ENCODE results near the gene GRIN2C. TPM values are rescaled to one million over a fixed set of nuclear protein-coding genes. Genes with fewer than 3 reads are reported as not detected.

GRIN2C gene
- total RNA-seq, 1 donor from 2014 or later, result not detected

DNA sequence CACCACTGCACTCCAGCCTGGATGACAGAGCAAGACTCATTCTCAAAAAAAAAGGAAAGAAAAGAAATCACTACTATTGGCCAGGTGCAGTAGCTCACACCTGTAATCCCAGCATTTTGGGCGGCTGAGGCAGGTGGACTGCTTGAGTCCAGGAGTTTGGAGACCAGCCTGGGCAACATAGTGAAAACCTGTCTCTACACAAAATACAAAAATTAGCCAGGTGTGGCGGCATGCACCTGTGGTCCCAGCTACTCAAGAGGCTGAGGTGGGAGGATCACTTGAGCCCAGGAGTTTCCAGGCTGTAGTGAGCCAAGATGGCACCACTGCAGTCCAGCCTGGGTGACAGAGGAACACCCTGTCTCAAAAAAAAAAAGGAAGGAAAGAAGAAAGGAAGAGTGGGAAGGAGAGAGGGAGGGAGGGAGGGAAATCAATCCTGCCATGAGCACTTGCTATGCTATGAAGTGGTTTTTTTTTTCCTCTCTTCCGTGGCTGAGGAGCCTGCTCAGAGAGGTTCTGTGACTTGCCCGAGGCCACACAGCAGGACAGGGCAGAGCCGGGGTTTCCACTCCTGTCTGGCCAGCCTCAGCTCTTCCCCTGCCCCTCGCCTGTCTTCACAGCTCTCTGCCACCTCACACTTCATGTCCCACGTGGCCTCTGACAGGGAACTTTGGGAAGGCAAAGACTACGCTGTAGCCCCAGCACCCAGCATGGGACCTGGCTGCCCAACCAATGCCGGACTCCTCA, 10.9 kb downstream of the GRIN2C start:
- DNase-seq (ENCODE audit: low read depth in 2 of 2), result no peak

DNA sequence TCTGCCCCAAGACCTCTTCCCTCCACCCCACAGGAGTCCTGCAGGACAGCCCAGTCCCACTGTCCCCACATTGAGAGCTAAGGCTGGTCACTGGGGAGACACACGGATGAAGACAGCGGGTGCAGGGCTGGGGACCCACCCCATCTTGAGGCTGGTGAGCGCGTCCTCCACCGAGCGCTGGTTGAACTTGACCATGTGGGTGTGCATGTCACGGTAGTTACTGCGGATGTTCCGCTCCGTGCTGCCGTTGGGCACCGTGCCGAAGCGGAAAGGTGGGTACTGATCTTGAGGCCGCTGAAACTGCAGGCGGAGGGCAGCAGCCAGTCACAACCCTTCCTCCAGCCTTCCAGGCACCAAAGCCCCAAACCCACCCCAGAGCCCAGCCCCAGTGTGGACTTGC, 13.1 kb downstream of the GRIN2C start:
- no peak for DNase-seq (ENCODE audit: low read depth in 2 of 2)

DNA sequence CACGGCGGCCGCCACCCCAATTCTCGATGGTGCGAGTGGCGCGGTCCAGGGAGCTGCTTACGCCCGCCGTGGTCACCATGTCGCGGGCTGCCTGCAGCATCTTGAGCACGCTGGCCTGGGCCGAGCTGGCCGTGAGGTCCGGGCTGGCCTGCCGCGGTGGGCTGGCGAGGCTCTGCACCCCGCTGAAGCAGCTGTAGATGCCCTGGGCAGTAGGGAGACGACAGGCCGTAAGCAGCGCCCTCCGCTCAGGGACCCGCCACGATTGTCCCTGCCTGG, 16.4 kb downstream of the GRIN2C start:
- no peak for DNase-seq (ENCODE audit: low read depth in 2 of 2)

DNA sequence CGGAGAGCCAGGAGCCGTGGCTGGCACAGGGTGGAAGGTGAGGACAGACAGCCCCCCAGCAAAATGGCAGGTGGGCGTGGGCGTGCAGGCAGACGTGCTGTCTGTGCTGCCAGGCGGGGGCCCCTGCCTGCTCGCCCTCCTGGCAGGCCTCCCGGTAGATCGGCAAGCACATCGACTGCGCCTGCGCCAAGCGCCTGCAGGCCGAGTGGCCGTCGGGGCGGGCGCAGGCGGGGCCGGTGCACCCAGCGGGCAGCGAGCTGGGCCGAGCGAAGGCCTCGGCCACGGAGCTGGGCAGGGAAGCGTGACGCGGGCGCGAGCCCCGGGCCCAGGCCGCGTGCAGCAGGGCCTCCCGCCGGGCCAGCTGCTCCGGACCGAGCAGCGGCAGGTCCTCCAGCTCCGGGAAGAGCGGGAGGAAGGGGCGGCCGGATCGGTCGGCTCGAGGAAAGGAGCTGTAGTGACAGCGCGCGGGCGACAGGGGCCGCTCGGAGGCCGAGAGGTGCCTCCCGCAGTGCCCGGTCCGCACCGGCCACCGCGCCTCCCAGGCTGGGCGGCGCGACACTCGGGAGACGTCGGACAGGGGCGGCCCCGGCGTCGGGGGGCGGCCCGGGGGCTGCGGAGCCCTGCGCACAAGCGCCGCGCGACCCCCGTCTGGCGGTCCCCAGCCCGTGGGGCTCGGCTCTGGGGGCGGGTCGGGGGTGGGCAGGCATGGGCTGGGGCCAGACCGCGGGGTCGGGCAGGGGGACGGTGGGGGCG, 16.9 kb downstream of the GRIN2C start:
- peak; percentile 44 to 75 for DNase-seq (ENCODE audit: low read depth in 2 of 2)

DNA sequence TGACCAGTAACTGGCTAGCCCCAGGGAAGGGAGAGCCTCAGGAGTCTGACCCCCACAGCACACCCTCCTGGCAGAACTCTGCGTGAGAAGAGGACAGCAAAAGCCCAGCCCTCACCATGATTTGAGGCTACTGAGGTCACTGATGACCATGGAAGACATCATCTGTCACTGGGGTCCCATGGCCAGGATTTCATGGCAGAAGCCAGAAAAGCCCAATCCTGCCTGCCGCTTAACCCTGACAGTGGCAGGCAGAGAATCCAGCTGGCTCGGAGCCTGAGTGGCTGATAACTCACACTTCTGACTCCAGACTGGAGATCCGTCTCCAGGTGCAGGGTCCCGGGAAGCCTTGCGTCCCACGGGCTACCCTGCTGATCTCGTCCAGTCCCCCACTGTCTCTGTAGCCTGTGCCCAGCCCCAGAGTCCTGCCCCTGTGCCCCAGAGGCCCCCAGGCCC, 17.5 kb downstream of the GRIN2C start:
- DNase-seq (ENCODE audit: low read depth in 2 of 2), result no peak

DNA sequence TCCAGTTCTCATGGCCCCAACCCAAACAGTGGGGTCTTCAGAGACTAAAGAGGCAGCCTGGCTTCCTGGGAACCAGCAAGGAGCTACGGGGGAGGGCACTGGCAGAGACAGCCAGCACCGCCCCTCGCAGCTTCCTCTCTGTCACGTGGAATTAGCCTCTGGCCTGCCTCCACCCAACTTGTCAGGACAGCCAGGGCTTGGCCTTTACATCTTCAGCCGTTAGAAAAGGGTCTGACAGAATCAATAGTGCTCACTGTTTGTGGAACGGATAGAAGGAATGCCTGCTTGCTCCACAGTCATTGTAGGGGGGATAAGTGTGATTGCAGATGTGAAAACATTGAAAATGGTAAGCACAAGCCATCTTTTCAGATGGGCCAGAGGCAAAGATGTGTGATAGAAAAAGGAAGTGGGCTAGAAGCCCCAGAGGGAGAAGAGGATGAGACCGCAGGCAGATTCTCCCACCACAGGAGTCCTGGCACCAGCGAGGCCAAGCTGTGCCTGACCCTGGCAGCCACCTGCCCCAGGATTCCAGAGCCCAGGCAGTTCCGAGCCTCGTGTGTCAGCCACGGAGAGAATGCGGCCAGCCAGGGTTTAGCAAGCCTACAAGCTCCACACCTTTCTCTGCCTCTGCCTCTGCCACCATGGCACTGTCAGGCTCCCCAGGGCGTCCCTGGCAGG, 18.6 kb downstream of the GRIN2C start:
- DNase-seq (ENCODE audit: low read depth in 2 of 2), result peak in 1 of 2 donors; percentile 21

DNA sequence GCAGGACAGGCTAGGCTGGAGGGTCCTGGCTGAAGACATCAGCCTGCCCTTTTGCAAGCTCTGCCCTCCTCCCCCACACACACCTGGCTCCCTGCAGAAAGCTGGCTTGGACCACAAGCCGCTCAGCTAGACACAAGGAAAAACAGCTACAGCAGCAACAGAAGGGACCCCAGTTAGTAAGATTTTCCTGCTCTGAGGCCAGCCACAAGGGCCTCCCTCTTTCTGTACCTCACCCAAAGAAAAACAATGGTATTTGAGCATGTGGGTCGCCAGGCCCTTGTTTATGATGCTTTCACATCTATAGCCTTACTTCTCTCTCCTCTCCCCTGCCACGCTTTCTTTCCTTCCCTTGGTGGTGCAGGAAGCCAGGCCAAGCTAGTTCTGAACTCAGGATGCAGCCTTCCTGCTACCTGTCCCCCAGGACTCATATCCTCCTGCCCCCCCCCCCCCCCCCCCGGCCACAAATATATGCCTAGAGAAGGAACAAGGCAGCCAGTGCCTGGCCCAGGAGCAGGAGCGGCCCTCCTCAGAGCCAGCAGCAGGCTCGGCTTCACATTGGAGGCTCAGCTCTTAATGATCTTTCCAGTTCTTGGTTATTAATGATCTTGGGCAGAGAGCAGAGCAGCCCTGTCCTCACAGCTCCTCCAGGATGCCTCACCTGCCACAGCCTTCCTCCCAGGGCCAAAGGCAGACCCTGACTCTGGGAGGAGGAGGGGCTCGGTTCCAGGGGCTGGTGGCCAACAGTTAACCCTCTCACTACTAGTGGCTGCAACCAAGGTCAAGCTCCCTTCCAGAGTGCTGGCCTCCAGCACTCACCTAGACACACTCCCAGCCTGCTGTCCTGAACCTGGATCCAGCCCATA, 19.5 kb downstream of the GRIN2C start:
- DNase-seq (ENCODE audit: low read depth in 2 of 2), result no peak

DNA sequence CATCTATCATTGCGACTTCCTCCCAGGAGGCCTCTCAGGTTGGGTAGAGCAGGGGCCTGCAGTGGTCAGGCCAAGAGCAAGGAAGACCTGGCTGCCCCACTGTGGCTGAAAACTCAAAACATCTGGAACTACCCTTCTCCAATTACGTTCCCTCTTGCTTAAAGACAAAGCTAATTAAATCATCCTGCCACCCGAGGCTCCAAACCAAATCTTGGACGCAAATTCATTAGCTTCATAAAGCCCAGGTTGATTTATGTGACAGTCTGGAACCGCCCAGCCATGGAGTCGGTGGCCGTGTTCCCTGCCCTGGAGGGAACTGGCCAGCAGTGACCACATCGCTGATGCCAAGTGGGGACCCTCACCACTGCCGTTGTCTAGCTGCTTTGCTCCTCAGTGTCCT, 21.4 kb downstream of the GRIN2C start:
- no peak for DNase-seq (ENCODE audit: low read depth in 2 of 2)

DNA sequence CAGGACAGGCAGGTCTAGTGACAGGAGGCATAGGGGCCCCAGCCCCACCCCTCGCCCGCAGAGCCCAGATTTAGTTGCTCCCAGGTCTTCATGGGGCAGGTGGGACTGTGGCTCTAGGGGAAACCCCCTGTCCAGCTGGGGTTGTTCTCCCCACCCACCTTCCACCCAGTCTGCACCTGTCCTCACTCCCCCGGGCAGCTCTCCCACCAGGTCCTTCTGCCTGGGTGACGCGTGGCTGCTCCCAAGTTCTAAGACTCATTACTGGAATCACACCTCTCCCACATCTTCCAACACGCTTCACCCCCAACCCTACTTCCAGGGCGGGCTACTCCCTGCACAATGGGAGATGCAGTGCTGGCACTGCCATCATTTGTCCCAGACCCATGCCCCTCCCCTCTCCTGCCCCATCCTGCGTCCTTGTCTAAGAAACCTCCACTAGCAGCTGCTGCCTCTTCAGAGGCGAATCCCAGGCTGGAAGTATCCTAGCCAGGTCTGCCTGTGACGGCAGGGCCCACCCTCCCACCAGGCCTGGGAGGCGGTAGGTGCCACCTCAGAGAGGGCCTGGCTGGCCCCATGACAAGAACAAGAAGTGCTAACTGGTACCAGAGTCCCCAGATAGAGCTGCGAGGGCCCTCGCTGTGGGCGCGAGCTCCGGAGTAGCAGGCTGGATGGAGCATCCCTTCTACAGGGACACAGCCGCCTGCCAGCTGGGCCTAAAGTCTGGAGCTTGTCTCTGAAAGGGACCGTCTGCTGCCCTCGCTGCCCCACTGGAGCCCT, 22.8 kb downstream of the GRIN2C start:
- DNase-seq (ENCODE audit: low read depth in 2 of 2), result no peak

DNA sequence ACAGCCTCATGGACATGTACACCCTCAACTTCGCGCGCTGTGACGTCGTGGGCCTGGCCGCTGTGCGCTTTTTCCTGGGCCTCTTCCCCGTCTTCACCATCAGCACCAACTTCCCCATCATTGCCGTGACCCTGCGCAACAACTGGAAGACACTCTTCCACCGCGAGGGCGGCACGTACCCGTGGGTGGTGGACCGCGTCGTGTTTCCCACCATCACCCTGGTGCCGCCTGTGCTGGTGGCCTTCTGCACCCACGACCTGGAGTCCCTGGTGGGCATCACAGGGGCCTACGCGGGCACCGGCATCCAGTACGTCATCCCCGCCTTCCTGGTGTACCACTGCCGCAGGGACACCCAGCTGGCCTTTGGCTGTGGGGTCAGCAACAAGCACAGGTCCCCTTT, 23.5 kb downstream of the GRIN2C start:
- no peak for DNase-seq (ENCODE audit: low read depth in 2 of 2)

DNA sequence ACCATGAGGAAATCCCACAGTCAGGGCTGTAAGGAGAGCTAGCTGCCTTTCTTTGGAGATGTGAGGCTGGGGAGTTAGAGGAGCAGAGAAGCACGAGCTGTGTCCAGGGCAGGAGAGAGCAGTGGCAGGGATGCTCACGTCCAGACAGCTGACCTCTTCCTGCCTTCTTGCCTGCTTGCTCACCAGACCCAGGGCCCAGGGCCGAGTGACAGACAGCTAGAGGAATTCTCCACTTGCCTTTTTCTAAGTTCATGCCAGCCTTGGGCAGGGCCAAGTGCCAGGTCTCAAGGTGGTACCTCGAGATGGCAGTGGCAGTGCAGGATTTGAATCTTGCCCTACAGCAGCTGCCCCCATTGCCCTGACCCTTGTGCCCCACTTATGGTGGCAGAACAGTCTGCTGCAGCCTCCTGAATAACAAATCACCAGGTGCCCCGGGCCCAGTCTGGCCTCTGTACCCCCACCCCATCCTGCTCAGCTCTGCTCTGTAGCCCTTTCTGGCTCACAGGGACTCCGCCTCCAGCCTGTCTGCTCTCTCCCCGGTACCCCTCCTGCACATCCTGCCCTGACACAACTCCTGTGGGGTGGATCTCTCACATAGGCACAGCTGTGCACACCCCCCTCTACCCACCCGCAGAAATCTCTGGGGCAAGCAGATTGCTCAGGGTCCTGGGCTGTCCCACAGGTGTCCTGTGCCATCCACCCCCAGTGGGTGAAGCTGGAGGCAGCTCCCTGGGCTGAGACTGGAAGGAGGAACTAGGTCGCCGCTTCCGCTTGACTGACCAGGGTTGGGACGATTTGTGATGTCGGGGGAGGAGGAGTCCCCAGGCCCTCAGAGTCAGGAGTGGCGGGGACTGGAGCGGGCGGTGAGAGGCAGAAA, 25.9 kb downstream of the GRIN2C start:
- no peak for DNase-seq (ENCODE audit: low read depth in 2 of 2)

DNA sequence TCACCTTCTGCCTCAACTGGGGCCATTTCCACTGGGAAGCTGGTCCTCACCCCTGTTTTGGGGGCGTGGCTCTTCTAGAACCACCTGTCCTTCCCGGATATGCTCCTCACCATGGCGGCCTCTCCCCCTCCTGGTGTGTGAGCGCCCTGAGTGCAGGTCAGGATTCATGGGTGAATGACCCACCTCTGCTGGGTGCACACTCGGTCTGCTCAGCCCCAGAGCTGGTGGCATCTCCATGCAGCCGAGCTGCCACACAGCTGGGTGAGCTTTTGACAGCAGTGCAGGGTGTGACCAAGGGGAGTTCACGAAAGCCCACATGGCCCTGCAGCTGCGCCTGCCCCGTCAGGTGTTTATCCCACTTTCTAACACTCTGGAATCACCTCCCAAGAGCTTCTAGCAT, 27.3 kb downstream of the GRIN2C start:
- DNase-seq (ENCODE audit: low read depth in 2 of 2), result no peak

DNA sequence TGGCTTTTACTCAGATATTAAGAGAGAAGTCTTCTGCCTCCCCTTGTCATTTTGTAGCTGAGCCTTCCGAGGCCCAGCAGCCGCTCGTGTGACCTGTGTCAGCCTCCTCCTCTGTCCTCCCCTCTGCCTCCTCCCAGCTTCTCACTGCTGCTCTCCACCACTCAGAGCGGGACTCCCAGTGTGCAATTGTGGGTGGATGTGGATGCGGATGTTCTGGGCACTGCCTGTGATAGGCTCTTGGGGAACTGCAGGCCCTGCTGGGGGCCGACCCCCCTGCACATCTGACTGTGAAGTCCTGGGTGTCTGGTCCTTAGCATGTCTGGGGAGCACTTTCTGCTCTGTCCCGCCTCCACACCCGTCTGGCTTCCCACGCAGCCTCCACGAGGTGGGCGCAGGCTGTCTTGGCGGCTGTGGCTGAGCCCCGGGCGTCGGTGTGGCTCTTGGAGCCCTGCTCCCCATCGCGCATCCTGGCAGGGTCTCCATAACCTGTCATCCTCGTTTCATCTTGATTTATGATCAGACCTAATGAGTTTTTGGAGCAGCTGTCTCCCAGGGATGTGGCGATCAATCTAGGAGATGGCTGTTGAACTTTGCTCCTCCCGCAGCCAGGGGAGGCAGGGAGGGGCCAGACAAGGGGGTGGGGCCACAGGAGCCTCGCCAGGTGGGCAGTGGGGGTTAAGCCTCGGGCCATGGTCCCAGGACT, 28.1 kb downstream of the GRIN2C start:
- DNase-seq (ENCODE audit: low read depth in 2 of 2), result no peak

DNA sequence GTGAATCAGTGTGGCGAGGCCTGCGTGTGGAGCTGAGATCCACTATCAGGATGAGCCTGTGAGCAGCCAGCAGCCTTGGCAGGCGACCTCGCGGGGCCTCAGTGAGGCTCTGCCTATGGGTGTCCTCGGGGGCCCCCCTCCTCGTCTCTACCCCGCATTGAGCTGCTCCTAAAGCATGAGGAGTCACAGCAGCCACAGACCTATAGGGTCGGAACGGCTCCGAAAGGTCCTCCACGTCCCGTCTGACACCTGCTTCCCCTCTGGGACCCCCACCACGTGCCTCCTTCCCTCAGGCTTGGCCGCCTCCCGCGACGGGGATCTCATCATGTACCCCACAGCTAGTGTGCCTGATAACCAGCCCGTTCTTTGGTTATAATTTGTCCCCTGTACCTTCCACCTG, 28.8 kb downstream of the GRIN2C start:
- DNase-seq (ENCODE audit: low read depth in 2 of 2), result no peak

DNA sequence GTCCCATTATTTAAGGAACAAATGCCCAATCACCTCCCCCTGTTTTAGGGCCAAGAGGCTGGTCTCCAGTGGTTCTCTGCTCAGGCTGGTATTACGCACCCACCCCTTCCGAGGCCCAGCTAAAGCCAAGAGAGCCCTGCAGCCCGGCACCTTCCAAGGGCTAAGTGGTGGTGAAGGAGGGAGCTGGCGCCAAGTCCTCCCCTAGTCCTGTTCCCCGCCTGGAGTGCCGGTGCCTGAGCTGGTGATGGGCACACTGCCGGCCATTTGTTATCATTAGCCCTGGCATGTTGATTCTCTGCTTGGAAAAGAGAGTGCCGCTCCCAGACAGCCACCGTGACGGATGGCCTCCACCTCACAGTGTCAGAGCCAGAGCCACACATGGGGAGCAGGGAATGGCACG, 31.9 kb downstream of the GRIN2C start:
- DNase-seq (ENCODE audit: low read depth in 2 of 2), result no peak

DNA sequence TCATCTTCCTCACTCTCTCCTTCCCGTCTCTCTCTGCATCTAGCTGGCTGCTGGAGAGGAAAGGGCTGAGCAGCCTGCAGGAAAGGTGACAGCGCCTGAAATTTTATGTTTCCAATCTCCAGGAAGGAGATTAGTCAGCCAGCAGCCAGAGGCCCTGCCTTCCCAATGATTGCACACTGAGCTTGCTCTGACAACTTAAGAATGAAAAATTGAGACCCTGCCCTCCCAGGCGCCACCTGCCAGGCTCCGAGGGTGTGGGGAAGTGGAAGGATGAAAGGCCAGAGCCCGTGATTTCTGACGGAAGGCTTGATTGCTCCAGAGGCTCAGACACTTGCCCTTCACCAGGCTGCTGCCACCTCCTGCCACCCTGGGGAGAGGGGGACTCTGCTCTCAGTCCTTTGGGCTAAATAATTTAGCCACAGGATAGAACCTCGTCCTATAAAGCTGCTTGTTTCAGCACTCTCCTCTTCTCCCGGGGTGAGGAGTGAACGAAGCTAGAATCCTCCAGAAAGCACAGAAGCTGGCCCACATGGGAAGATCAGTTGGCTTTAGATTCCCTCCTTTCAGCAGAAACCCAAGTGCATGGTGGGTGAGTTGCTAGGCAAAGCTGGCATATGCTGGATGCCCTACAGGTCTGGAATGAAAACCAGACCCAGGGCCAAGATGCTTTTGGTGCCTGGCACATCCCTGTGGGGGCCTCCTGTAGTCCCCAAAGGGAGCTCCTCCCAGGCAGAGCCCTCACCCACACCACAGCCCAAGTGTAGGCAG, 33.5 kb downstream of the GRIN2C start:
- DNase-seq (ENCODE audit: low read depth in 2 of 2), result peak in 1 of 2 donors; percentile 51

DNA sequence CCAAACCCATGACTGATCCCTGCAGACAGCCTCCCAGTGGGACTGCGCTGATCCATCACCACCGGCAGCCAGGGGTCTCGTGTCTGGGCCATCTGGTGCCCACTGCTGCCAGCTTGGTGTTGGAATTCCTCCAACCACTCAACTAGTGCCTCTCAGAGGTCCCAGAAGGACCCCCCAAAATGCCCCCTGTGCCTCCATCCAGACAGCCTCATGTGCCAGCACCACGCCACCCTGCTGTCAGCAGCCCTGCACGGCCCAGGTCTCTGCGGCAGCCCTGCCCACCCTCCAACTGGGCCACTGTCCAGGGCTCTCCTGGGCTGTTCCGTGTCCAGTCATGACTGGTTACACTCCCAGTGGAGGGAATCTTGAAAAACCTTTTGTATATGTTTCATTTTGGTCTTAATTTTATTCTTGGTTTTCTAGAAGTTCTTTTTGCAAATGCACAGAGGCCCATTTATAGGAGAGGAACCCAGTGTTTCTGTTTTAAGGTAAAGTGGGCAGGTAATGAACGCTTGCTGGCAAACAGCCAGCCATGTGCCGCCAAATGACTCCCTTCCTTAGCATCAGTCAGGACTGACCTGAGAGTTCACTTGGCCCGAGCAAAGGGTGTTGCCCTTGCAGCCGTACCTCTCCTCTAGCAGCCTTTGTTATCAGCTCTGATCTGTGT, 34.6 kb downstream of the GRIN2C start:
- DNase-seq (ENCODE audit: low read depth in 2 of 2), result no peak

DNA sequence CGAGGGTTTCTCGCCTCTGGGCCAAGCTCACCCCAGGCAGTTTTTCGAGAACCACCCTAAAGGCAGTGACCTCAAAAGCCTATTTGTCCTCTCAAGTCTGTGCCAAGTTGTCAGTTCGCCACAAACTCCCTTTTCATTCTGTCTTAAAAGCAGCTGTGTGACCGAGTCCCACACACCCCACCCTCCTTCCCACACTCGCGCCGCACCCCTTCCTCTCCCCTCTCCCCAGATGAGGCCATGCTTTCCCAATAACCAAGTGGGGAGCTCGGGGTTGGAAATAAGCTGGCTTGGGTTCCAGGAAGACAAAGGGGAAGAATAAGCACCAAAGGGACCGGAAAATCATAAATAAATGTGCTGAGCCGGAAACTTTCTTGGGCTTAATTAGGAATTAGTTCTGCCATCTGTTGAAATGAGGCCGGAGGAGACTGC, 36.7 kb downstream of the GRIN2C start:
- DNase-seq (ENCODE audit: low read depth in 2 of 2), result no peak

Data from dermis microvascular lymphatic vessel endothelial cell (primary cell).